8988T (cell line): ENCODE measurements around the gene CCR5AS.
"Not testable (repeated sequence)": the region's sequence is repeated elsewhere in the genome, so short reads cannot be mapped to it uniquely, and the experiment has no call there.

Source experiments
- DNase-seq: peaks from one replicate; pipeline ENCODE4 v3.0.0; 2011

CCR5AS gene

DNA sequence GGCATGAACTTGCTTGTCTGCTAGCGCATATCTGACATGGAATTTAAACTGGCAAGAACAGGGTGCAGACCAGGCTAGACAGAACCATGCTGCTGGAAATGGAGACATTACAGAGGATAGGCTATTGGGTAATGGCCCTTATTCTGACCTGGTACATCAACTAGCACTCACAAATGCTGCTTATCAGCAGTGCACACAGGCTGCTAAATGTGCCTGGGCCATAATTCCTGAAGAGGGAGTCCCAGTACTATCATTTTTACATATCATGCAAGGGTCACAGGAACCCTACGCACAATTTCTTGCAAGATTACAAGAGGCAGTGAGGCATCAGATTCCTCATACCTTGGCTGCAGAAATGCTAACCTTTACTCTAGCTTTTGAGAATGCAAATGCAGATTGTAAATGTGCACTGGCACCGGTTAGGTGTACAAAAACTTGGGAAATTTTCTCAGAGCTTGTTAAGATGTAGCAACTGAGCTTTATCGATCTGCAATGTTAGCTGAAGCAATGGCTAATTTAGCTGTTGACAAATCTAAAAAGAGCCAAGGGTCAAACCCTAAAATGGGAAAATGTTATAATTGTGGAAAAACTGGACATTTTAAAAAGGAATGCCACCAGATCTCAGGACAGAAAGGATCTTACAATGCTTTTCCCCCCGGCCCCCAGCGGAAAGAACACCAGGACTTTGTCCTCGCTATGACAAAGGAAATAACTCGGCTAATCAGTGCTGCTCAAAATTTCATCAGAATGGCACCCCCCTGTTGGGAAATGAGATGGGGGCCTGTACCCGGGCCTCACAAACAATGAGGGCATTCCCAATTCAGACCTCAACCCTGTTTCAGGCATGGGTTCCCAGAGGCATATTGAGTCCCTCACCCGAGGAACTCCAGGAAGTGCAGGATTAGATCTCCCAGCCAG lies 21.3 kb upstream of the CCR5AS start:
- no peak for DNase-seq

DNA sequence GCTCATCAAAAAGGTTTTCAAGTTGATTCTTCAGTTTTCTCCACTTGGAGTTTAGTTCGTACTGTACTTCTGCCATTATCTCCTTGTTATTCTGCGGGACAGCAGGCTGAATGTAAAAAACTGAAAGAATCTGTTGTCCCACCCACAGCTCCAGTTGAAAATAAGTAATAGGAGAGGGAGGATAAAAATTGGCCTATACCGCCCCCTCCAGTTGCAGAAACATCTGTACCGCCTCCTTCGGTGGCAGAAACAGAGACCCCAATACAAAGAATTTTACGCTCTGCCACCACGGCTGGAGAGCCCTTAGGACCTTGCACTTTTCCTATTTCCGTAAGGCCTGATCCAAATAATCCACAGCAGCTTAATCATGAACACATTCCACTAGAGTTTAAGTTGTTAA lies 20.5 kb upstream of the CCR5AS start:
- not testable (repeated sequence) for DNase-seq

DNA sequence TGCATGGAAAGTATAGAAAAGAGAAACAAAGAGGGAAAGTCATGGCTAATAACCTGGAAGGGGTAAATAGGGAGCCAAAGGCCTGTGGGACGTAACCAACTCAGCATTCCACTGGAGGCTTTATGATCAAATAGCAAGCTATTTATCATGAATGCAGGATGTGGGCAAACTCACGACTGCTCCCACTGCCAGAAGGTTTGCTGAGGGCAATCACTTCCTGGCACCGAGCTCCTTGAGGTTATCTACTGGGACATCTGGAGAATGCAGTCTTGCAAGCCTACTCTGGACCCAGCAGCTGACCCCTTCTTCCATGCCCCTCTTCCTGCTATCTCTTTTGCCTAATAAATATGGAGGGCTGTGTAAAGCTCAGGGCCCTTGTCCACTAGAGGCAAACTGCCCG lies 19.6 kb upstream of the CCR5AS start:
- DNase-seq = not testable (repeated sequence)

DNA sequence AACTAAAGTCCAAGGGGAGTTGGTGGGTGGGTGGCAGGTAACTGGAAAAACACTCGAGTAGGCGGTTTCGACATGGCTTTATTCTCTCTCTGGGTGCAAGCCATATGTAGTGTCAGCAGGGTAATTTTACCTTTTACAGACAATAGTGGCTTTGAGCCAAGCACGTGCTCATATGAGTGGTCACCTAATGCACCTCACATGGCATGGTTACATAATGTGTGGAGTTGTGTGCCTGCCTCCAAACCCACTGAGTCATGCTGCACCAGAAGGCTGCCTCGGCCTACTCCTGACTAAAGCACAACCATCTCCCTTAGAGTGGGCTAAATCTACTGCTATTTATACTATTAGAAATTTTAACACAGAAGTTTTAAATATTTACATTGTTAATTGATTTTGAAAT lies 16.7 kb upstream of the CCR5AS start:
- no peak for DNase-seq

DNA sequence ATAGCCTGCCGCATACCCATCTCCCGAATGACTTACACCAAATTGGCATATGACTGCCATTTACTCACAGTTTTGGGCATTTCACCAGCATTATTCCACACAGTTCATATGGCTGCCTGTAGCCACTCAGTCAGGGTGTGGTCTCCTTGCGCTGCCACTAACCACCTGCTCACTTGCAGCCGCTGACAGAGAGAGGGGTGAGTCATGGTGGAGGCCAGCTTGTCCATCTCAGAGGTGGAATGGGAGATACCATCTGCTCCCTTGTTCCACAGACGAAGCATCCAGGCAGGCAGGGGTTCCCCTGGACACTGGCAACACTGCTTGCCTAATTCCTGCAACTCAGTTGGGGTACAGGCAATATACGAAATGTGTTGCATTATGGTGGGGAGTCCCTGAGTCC lies 15.8 kb upstream of the CCR5AS start:
- DNase-seq = peak; percentile 33

DNA sequence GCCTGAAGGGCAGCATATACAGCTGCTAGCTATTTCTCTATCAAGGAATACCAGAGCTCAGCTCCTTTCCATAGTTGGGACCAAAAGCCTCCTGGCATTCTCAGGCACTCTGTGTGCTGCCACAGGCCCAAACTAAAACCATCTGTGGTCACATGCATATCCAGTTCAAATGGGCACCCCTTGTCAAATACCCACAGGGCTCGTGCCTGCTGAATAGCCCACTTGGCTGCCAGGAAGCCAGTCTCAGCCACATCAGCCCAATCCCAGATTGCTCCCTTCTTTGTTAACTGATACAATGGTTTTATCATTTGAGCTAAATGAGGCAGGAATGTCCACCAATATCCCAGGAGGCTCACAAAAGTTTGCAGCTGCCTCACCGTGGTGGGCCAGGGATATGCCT lies 14.1 kb upstream of the CCR5AS start:
- DNase-seq = no peak

DNA sequence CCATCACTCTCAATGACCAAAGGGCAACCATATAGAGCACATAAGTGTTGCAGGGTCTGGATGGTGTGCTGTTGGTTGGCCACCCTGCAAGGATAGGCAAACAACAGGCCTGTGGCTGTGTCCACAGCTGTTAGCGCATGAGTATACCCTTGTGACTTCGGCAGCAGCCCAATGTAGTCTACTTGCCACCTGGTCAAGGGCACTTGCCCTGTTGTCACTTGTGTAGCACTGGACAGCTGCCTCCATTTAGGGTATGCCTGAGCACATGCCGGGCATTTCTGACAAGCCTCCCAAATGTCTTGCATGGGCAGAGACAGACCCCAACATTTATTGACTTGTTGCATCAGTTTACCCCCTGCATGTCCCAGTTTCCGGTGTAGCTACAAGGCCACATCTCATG lies 12.9 kb upstream of the CCR5AS start:
- DNase-seq = no peak

DNA sequence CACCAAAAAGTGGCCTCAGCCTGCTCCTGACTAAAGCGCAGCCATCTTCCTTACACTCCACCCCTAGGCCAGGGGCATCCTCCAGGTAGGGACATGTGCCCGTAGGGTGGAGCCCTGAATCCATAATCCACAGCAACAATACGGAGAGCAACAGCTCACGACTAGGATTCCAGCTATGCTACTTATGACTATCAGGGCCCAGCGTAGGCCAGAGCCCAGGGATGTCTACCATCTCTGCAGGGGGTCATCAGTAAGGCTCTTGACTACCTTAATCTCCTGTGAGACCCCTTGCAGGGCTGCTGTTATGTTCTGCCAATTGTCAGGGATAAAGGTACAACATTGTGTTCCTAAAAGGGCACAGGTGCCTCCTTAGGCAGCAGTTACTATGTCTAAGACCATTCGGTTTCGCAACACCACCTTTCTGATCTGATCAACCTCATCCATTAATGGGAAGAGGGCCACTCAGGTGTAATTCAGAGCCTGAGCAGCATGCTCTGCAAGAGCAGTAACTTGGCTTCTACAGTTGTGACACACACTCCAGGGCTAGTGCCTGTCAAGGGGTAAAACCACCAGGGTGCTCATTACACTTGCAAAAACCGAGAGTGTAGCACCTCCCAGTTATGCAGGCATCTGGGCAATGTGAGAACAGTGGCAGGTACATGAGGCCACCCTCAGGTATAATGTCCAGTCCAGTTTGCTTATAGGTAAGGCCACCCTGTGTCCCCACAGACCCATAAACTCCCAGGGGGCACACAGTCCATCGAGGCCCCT lies 11.2 kb upstream of the CCR5AS start:
- no peak for DNase-seq

DNA sequence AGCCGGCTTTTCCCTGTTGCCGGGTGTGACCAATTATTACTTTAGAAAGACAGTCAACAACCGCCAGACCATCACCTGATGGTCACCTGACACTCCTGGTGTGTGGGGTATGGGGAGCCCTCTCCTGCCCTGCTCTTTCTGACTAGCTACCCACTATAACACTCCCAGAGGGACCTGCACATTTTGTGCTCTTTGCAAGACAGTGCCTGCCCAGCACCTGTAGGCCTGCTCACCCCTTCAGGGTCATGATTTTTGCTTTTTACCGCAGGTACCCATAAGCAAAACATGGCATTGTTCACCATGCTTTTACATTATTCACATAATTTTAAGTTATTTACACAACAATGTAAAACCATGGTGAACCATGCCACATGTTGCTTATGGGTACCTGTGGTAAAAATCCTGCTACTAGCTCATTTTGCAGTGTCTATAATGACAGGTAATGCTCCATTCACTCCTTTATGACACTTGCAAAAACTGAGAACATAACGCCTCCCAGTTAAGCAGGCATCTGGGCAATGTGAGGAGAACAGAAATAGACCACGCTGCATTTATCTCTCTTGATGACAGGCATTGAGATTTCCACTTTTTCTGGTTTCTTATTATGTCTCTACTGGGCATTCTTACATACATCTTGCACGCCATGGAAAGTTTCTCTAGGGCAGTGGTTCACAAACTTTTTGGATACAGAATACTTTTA lies 10.1 kb upstream of the CCR5AS start:
- no peak for DNase-seq

DNA sequence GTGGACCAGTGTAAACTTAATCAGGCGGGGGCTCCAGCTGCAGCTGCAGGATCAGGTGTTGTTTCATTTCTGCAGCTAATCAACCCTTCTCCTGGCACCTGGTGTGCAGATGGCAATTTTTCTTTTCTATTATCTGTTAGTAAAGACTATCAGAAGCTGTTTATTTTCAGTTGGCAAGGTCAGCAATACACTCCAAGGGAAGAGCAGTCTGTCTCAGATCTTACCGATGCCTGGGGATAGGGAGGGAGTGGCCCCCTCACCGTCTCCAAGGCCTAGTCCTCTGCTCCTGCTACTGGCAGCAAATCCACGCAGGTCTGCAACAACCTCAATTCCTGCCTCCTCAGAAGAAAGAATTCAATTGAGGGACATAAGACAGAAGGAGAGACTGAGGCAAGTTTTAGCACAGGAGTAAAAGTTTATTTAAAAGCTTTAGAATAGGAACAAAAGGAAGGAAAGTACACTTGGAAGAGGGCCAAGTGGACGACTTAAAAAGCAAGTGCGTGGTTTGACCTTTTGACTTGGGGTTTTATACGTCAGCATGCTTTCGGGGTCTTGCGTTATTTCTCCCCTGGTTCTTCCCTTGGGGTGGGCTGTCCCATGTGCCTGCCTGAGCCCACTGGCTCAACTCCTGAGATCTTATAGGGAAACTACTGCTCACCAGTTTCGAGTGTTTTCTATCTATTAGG lies 9.4 kb upstream of the CCR5AS start:
- no peak for DNase-seq

DNA sequence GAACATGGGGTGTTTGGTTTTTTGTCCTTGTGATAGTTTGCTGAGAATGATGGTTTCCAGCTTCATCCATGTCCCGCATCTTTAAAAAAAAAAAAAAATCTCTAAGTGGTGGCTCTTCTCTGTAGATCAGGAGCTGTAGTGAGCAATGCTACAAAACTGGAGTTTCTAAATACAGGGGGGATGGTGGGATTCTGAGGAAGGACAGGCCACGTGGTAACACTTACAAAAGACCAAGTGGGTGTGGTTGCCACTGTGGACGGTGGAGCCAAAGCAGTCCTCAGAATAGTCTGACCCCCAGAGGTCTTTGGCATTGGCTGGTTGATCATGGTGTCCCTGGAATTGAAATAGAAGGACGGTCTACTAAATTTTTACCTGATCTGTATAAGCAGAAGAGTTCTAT lies 7.9 kb upstream of the CCR5AS start:
- no peak for DNase-seq

DNA sequence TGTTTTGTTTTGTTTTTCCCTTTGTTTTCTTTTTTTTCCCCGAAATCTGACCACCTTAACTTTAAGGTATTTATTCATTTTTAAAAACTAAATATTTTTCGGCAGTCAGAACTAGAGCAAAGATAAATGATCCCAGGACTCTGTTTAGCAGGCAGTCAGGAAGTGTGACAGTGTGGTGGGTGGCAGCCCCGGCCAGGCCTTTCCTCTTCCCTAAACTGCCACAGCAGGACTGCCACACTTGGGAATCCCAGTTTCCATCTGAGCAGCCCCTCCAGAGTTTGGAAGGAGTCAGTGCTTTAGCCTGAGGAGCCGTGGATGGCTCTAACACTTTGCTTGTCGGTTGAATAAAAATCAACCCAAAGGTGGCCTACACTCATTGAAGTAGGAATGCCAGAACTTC lies 7.1 kb upstream of the CCR5AS start:
- no peak for DNase-seq

DNA sequence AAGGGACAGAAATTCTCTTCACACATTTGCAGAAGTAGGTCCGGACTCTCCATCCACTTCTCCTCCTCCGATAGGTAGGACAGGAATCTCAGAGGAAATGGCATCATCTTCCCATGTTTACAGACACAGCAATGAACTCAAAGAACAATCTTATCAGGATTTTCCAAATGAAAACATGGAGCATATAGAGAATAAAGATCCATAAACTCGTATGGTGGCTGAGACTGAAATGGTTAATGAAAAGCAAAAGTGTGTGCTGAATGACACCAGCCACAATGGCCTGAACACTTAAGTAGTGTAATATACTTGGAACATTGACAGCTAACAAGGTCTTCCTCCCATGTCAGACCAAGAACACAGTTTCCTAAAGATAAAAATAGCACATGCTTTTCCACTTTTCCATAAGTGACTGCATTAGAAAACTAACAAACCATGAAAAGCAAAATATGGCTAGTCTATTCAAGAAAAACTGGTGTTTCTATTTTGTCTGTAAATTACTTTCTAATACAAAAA lies 6.0 kb upstream of the CCR5AS start:
- no peak for DNase-seq

DNA sequence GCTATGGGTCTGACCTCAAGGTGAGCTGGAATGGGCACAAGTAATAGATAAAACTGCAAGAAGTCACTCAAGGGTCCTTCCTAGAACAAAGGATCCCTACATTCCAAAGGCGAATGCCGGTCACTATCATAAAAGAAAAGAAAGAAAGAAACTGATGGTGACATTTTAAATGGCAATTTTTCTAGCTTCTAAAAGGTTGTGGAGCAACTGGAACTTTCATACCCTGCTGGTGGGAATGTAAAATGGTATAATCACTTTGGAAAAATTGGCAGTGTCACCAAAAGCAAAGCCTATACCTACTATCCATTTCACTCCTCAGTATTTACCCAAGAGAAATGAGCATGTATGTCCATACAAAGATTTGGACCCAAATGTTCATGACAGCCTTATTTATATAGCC lies 4.4 kb upstream of the CCR5AS start:
- no peak for DNase-seq

DNA sequence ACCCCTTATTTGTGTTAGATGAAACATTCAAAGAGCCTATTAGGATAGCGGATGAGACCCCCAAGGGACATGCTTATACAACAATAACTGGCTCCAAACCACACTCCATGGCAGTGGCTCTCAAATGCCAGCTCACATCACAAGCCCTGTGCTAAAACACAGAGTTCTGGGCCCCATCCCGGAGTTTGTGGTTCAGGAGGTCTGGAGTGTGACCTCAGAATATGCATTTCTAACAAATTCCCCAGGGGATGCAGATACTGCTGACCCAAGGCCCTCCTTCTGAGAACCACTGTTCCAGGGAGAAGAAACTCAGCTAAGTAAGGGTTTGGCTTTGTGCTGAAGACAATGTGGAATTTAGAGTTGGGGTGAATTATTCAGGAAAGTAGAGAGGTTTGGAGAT lies 3.8 kb upstream of the CCR5AS start:
- no peak for DNase-seq

DNA sequence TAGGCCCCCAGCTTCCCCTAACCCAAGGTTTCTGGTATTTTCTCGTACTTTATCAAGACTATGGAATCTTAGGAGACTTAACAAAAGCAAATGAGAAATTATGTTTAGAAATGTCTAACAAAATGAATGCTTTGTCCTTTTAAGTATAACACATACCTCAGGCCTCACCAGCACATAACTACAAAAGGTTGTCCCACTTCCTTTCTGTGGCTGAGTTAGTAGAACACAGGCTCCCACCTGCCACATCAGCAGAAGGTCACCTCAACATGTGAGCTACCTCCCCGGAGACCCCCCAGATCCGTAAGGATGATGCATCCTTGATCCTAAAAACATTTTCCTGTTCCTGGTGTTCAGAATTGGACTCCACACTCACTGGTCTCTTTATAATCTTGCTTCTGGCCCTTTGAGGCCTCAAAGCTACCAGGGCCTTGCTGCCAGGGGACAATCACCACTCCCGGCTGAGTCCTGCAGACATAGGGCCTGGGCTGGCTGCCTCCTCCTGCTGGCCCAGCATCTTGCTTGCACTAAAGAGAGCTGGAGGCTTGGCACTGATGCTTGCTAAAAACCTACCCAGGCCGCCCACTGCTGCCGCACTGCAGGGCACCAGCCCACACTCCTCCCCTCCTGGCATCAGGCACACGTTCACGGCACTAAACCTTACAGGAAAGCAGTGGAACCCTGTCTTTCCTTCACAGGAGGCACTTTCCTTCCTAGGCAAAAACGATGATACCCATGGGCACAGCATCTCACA lies 3.0 kb upstream of the CCR5AS start:
- no peak for DNase-seq

DNA sequence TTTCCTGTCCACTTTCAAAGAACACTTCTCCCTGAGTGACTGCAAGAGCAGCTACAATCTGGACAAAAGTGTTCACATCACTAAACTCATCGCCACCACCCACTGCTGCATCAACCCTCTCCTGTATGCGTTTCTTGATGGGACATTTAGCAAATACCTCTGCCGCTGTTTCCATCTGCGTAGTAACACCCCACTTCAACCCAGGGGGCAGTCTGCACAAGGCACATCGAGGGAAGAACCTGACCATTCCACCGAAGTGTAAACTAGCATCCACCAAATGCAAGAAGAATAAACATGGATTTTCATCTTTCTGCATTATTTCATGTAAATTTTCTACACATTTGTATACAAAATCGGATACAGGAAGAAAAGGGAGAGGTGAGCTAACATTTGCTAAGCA lies 2.0 kb upstream of the CCR5AS start:
- no peak for DNase-seq

DNA sequence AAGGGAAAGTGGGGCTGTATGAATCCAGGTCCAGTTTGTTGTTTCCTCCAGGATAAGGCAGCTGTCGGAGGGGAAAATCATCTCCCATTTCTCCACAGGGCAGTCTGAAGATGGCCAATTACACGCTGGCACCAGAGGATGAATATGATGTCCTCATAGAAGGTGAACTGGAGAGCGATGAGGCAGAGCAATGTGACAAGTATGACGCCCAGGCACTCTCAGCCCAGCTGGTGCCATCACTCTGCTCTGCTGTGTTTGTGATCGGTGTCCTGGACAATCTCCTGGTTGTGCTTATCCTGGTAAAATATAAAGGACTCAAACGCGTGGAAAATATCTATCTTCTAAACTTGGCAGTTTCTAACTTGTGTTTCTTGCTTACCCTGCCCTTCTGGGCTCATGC lies 1.1 kb upstream of the CCR5AS start:
- DNase-seq = no peak

DNA sequence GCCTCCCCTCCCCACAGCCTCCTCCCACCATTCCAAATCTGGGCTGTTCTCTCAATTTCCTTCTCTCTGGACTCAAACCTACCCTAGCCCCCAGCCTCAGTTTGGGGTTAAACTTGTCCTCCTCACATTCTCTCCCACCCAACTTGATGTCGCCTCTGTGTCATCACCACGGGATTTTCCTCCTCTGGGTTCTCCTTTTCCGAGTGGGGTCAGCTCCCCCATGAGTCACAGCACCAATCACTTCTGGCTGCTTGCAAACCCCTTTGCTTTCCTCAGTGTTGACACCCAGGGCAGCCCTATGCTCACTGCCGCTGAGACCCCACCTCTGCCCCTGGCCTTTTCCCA lies 451 bp downstream of the CCR5AS start:
- no peak for DNase-seq

DNA sequence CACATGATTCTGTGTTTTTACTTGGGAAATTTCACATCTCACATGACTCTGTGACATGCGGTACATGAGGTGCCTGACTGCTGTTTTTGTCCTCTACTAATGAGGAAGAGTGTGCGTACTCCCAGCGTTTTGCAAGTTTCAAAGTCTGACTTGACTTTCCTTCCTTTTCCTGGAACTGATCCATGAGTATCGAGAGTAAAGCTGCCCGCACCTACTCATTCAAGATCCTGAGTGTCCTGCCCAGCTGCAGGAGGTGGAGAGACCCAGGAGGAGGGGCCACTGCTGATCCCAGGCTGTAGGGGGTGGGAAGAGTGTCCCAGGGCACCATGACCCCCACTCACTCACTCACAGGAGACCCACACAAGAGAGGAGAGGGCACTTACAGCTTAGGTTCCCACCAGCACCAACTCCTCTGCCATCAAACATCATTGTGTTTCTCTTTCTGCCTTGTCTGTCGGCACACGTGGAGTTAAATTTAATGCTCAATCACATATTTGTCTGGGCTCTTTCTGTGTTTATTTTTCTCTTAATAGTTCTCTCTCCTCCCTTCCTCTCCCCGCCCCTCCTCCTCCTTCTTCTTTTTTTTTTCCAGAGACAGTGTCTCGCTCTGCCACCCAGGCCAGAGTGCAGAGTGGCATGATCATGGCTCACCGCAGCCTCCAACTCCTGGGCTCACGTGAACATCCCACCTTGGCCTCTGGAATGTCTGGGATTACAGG lies 1.4 kb downstream of the CCR5AS start:
- no peak for DNase-seq

DNA sequence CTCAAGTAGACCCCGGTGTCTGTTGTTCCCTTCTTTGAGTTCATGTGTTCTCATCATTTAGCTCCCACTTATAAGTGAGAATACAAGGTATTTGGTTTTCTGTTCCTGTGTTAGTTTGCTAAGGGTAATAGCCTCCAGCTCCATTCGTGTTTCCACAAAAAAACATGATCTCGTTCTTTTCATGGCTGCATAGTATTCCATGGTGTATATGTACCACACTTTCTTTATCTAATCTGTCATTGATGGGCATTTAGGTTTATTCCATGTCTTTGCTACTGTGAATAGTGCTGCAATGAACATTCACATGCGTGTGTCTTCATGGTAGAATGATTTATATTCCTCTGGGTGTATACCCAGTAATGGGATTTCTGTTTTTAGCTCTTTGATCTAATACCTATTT lies 4.0 kb downstream of the CCR5AS start:
- not testable (repeated sequence) for DNase-seq

DNA sequence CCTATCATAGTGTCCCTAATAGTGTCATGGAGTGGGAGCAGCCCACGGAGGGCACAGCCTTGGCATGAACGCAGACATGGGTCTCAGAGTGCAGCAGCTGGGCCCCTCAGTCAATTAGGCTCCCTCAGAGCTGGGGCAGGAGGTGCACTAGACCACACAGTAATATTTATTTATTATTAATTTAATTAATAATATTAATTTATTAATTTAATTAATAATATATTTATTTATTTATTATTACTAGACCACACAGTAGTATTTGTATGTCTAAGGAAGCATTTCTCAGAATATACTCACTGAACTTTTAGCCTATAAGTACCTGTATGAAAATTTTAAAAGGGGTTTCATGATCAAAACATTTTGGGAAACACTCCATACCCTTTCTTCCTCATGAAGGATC lies 5.3 kb downstream of the CCR5AS start:
- no peak for DNase-seq
